ENCODE data around the gene SAMD3.

DNA sequence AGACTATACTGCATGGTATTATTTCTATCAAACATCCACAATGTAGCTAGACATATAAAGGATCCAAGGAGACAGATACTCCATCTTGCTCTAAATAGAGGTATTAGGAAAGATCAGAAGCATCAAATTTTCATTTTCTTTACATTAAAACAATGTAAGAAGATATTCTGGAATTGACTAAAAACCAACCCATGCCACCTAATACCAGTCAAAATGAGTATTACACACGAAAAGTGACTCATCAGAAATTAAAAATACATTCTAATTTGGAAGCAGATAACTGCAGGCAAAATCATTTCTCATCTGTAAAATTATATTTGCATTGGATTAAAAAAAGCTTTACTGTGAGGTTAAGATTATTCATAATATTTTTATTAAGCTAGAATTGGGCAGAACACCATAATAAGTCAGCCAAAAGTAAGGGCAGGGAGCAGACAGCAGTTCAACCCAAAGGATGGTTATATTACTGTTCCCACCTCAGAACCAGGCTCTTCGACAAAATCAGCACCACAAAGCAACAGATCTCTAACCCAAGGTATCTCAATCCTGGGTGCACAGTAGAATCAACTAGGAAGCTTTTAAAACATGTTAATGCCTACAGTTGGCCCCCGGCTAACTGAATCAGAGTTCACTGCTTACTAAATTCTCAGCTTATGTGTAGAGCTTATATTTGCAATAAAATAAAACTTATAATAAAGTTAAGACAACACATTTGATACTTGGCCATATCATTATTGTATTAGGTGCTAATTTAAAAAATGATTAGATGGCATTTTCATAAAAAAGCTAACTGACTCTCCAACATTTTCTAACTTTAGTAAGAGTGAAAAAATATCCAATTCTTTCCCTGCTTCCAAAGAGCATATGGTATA is 35.2 kb downstream of the SAMD3 start:
- TF ChIP-seq CTCF (conservative IDR thresholded peaks at IDR 0.05) (no peak), EZH2 (IDR thresholded peaks at IDR 0.05; ENCODE audit: low read depth) (no peak)
